ENCODE measurements around the gene ZNF710.

DNA sequence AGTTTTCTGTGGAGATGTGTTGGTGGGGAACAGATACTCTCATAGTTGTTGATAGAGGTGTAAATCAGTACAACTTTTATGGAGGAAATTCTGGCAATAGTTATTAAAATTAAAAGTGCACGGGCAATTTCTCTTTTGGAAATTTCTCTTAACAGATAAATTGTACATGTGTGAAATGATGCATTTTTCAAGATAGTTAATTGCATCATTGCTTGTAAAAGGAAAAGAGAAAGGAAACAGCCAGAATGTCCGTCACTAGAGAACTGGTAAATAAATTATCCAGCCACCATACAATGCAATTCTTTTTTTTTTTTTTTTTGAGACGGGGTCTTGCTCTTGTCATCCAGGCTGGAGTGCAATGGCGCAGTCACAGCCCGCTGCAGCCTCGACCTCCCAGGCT lies 14.2 kb downstream of the ZNF710 start:
- TF ChIP-seq, protein P1, sequence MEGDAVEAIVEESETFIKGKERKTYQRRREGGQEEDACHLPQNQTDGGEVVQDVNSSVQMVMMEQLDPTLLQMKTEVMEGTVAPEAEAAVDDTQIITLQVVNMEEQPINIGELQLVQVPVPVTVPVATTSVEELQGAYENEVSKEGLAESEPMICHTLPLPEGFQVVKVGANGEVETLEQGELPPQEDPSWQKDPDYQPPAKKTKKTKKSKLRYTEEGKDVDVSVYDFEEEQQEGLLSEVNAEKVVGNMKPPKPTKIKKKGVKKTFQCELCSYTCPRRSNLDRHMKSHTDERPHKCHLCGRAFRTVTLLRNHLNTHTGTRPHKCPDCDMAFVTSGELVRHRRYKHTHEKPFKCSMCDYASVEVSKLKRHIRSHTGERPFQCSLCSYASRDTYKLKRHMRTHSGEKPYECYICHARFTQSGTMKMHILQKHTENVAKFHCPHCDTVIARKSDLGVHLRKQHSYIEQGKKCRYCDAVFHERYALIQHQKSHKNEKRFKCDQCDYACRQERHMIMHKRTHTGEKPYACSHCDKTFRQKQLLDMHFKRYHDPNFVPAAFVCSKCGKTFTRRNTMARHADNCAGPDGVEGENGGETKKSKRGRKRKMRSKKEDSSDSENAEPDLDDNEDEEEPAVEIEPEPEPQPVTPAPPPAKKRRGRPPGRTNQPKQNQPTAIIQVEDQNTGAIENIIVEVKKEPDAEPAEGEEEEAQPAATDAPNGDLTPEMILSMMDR (IDR thresholded peaks at IDR 0.05; ENCODE audit: low read depth, low read length, poor library complexity, severe bottlenecking), result no peak
- no peak for TF ChIP-seq EZH2phosphoT487 (IDR thresholded peaks at IDR 0.05; ENCODE audit: borderline replicate concordance, low read length)
